B cell (primary cell): ENCODE measurements around the gene PTPRM. TPM values are rescaled to one million over a fixed set of nuclear protein-coding genes. Genes with fewer than 3 reads are reported as not detected.

Experiments
- ATAC-seq: fragments of 200-7000 bp; cut with Tn5 transposase; one replicate; pipeline ENCODE4 v1.10.0; 2021; ENCODE audit warnings: low read depth, mild to moderate bottlenecking, moderate number of reproducible peaks, moderate library complexity
- CTCF ChIA-PET: fragments of 350-600 bp; sonication (Branson Sonifier 250); formaldehyde crosslinking; loops from one replicate; lab custom pipeline; 2021; ENCODE audit warnings: antibody characterized with exemption, inconsistent platforms; lab: Charles Lee
- POLR2A ChIA-PET: fragments of 350-600 bp; sonication (Branson Sonifier 250); formaldehyde crosslinking; loops from one replicate; lab custom pipeline; 2021; ENCODE audit warnings: antibody characterized with exemption; lab: Charles Lee
- DNase-seq: peaks from one replicate; pipeline ENCODE4 v3.0.0; 2013
- H2AFZ ChIP-seq: 2 replicates; pipeline ENCODE4 v1.6.1; 2012; ENCODE audit warnings: mild to moderate bottlenecking, low read depth, low read length; ENCODE audit not compliant: insufficient read depth, poor library complexity, severe bottlenecking
- H3K27ac ChIP-seq, 2 donors: 1 replicate in 1 of 2; 2 replicates in 1 of 2; pipeline ENCODE4 v1.5.1; 2012 to 2013; ENCODE audit warnings: low read length in 2 of 2, mild to moderate bottlenecking in 2 of 2, moderate library complexity in 1 of 2
- H3K27me3 ChIP-seq, 4 experiments: fragments of 200-600 bp in 1 of 4; sonication (generic) in 1 of 4; replicated peaks in 1 of 4; 1 replicate in 2 of 4; 2 replicates in 2 of 4; pipeline versions ENCODE4 v1.6.1 to v1.7.0; 2013 to 2016; ENCODE audit warnings: low read length in 3 of 4, mild to moderate bottlenecking in 2 of 4, mixed read lengths in 1 of 4, moderate library complexity in 1 of 4; ENCODE audit not compliant: insufficient read depth in 4 of 4, control insufficient read depth in 3 of 4; ENCODE audit errors: control extremely low read depth in 1 of 4
- H3K36me3 ChIP-seq, 2 experiments: replicated peaks in 1 of 2; 1 replicate in 1 of 2; 2 replicates in 1 of 2; pipeline versions ENCODE4 v1.6.1 to v1.7.1; 2013; ENCODE audit warnings: low read length in 1 of 2; ENCODE audit not compliant: insufficient read depth in 2 of 2, control insufficient read depth in 1 of 2; ENCODE audit errors: control extremely low read depth in 1 of 2, extremely low read depth in 1 of 2
- H3K4me1 ChIP-seq, 2 donors: fragments of 200-600 bp in 1 of 2; sonication (generic) in 1 of 2; 1 replicate in 1 of 2; 2 replicates in 1 of 2; pipeline versions ENCODE4 v1.5.1 to v1.6.1; 2013 to 2017; ENCODE audit warnings: low read length in 2 of 2; ENCODE audit not compliant: control insufficient read depth in 2 of 2, insufficient read depth in 2 of 2
- H3K4me2 ChIP-seq: replicated peaks from 2 replicates; pipeline ENCODE3; 2012; ENCODE audit warnings: mild to moderate bottlenecking, low read depth, low read length; ENCODE audit not compliant: poor library complexity, severe bottlenecking
- H3K4me3 ChIP-seq, 5 experiments: fragments of 200-600 bp in 1 of 5; sonication (generic) in 1 of 5; 1 replicate in 3 of 5; 2 replicates in 2 of 5; pipeline versions ENCODE4 v1.5.1 to v1.7.0; 2011 to 2016; ENCODE audit warnings: low read length in 4 of 5, mild to moderate bottlenecking in 4 of 5, low read depth in 2 of 5, control low read depth in 1 of 5, moderate library complexity in 1 of 5; ENCODE audit not compliant: insufficient read depth in 1 of 5; ENCODE audit errors: control extremely low read depth in 1 of 5, extremely low read depth in 1 of 5
- H3K79me2 ChIP-seq: fragments of 200-600 bp; sonication (generic); one replicate; pipeline ENCODE4 v1.6.0; 2016; ENCODE audit warnings: low read length; ENCODE audit not compliant: control insufficient read depth, insufficient read depth
- H3K9ac ChIP-seq: fragments of 200-600 bp; sonication (generic); 2 replicates; pipeline ENCODE4 v1.6.1; 2017; ENCODE audit warnings: mild to moderate bottlenecking, low read length, moderate library complexity
- H3K9me3 ChIP-seq, 3 donors: one replicate each; pipeline versions ENCODE4 v1.6.1 to v1.7.1; 2013; ENCODE audit warnings: low read length in 2 of 3; ENCODE audit not compliant: control insufficient read depth in 2 of 3, insufficient read depth in 1 of 3; ENCODE audit errors: control extremely low read depth in 1 of 3
- H4K20me1 ChIP-seq: 2 replicates; pipeline ENCODE4 v1.6.0; 2012; ENCODE audit warnings: mild to moderate bottlenecking, low read length; ENCODE audit not compliant: insufficient read depth, control insufficient read depth, poor library complexity, severe bottlenecking
- H3K27ac Mint-ChIP-seq: one replicate; pipeline ENCODE4 v1.8.0; 2021; ENCODE audit warnings: mixed read lengths
- H3K27me3 Mint-ChIP-seq: one replicate; pipeline ENCODE4 v1.8.0; 2021; ENCODE audit warnings: mixed read lengths
- H3K4me1 Mint-ChIP-seq: one replicate; pipeline ENCODE4 v1.8.0; 2021; ENCODE audit warnings: mixed read lengths
- H3K4me3 Mint-ChIP-seq: one replicate; pipeline ENCODE4 v1.8.0; 2021; ENCODE audit warnings: mixed read lengths
- H3K9me3 Mint-ChIP-seq: one replicate; pipeline ENCODE4 v1.8.0; 2022; ENCODE audit warnings: mixed read lengths; ENCODE audit not compliant: insufficient read depth
- CTCF ChIP-seq: fragments of 200-600 bp; IDR thresholded peaks from one replicate; pipeline ENCODE4 v1.8.0; 2022; ENCODE audit warnings: antibody characterized with exemption, mild to moderate bottlenecking
- EZH2 ChIP-seq: IDR thresholded peaks from 2 replicates; pipeline ENCODE4 v1.6.1; 2012; ENCODE audit warnings: borderline replicate concordance, low read depth, mild to moderate bottlenecking, moderate library complexity, low read length; ENCODE audit not compliant: insufficient read depth, poor library complexity, severe bottlenecking
- WGBS: methylation state at CpG from one replicate; pipeline ENCODE4 v1.1.5; 2013; ENCODE audit warnings: missing lambda C conversion rate; ENCODE audit not compliant: insufficient coverage; 5-methylcytosine and 5-hydroxymethylcytosine counted together
- intact Hi-C: fragments of 100-400 bp; cut with micrococcal nuclease; formaldehyde crosslinking; loops from one replicate; pipeline ENCODE4 v1.10.0; 2022
- polyA plus RNA-seq: library from polyadenylated mRNA; depleted of rRNA; stranded (reverse); fragments of >200 nt; gene quantifications from 2 replicates; pipeline ENCODE4 v1.2.3, GENCODE V29; 2012
- total RNA-seq, 2 donors: library from RNA; stranded (reverse); fragments of 120-200 nt in 1 of 2; gene quantifications; 1 replicate in 1 of 2; 2 replicates in 1 of 2; pipeline versions ENCODE4 v1.2.3 to v1.2.4, GENCODE V29; 2013 to 2022

PTPRM gene
- total and polyA plus RNA-seq, 2 donors (not counting 1 experiment from before 2014, with no cell fraction given) = 0.20 to 0.89 TPM

- TF ChIP-seq CTCF = no peak
- TF ChIP-seq EZH2 = no peak
- Mint-ChIP-seq H3K9me3 (no peaks in the 10 kb centered on the region), H3K4me3 (no peak overlapping the region), H3K27me3 (no peaks in the 10 kb centered on the region), H3K27ac (no peak overlapping the region), H3K4me1 (no peaks in the 10 kb centered on the region)
- H3K4me3 ChIP-seq = no peak overlapping the region
- no peak for DNase-seq
- no peaks in the 10 kb centered on the region for H4K20me1 ChIP-seq
- H3K27ac ChIP-seq = no peak overlapping the region
- H3K9ac ChIP-seq = no peak overlapping the region
- no peaks in the 10 kb centered on the region for H3K36me3 ChIP-seq
- no peak for ATAC-seq
- no peaks in the 10 kb centered on the region for H3K27me3 ChIP-seq
- intact Hi-C loops = no loop called here
- H2AFZ ChIP-seq = no peak overlapping the region
- no peak overlapping the region for H3K4me2 ChIP-seq
- ChIA-PET POLR2A (no interaction called here), CTCF (no interaction called here)
- peaks cover 0 to 13% (median 3%) of the 10 kb centered on the region in 3 donors for H3K9me3 ChIP-seq
- no peaks in the 10 kb centered on the region for H3K79me2 ChIP-seq
- no peaks in the 10 kb centered on the region for H3K4me1 ChIP-seq
- WGBS = 78% methylated on average over 14 of the region's 14 CpGs
Measured at GRCh38 chr18:8435376-8435775, 868.3 kb downstream of the PTPRM start.

DNA sequence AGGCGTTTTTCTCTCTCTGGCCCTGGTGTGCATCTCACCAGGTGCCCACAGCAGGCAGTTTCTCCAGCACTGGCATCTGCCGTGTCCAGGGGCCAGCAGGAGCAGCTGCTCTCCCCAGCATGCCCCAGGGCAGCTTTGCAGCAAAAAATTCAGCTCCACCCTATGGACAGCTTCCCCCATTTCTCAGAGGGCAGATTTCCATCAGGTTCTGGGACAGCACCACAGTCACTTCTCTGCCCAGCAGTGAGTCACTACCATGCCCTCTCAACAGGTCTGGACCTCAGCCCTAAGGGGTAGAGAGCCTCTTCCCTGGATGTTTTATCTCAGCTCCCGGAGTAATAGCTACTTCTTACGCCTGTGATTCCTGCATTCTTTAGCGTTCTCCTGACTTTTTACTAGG, 871.9 kb downstream of the PTPRM start:
- H3K4me3 Mint-ChIP-seq = no peak overlapping the region
- WGBS = 83% methylated on average over 2 of the region's 5 CpGs

More for the DNA sequence above, 871.9 kb downstream of the PTPRM start:
- no peak overlapping the region for H3K9ac ChIP-seq
- TF ChIP-seq EZH2 (no peak), CTCF (no peak)
- H3K36me3 ChIP-seq = no peaks in the 10 kb centered on the region
- no peak overlapping the region for H3K4me3 ChIP-seq
- ATAC-seq (no peak), DNase-seq (no peak)
- H3K27me3 Mint-ChIP-seq = no peaks in the 10 kb centered on the region
- no peaks in the 10 kb centered on the region for H4K20me1 ChIP-seq
- no peak overlapping the region for H2AFZ ChIP-seq
- no peaks in the 10 kb centered on the region for H3K4me1 ChIP-seq
- H3K4me1 Mint-ChIP-seq = no peaks in the 10 kb centered on the region
- H3K27me3 ChIP-seq = no peaks in the 10 kb centered on the region
- H3K4me2 ChIP-seq = no peak overlapping the region
- peaks cover 0 to 13% (median 3%) of the 10 kb centered on the region in 3 donors for H3K9me3 ChIP-seq
- ChIA-PET POLR2A (no interaction called here), CTCF (no interaction called here)
- intact Hi-C loops = no loop called here
- no peak overlapping the region for H3K27ac ChIP-seq
- no peaks in the 10 kb centered on the region for H3K79me2 ChIP-seq
- no peak overlapping the region for H3K27ac Mint-ChIP-seq
- H3K9me3 Mint-ChIP-seq = no peaks in the 10 kb centered on the region
